ENCODE results near the gene CERK. TPM values are rescaled to one million over a fixed set of nuclear protein-coding genes. Genes with fewer than 3 reads are reported as not detected.

The CERK gene
- total RNA-seq, 3 donors from 2014 or later, result 40.3 to 51.7 (median 50.0) TPM

DNA sequence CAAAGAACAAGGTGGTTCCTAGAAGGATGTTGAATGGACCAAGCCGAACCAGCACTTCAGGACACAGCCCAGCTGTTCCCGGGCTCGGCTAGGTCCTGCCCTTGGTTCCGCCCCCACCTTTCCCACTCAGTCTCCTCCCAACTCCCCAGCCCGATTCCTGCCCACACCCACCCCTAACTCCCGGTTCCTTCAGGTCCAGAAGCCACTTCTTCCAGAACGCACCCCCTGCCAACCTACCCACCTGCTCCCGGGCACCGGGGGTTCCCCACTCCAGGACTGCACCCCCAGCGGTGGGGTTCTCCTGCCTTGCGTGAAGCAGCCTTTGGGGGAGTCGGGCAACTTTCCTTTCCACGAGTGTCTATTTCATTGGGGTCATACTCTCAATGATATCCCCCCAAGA lies 30.7 kb downstream of the CERK start:
- Histone ChIP-seq H3K4me1 (ENCODE audit: low read depth) (peaks cover 3% of the 10 kb centered on the region), H3K4me3 (no peak overlapping the region), H3K9me3 (no peaks in the 10 kb centered on the region), H3K36me3 (ENCODE audit: low read depth) (peaks cover 7% of the 10 kb centered on the region)
- ATAC-seq (no peak), DNase-seq (peak in 1 of 3 donors; percentile 42)
- TF ChIP-seq, protein P1, sequence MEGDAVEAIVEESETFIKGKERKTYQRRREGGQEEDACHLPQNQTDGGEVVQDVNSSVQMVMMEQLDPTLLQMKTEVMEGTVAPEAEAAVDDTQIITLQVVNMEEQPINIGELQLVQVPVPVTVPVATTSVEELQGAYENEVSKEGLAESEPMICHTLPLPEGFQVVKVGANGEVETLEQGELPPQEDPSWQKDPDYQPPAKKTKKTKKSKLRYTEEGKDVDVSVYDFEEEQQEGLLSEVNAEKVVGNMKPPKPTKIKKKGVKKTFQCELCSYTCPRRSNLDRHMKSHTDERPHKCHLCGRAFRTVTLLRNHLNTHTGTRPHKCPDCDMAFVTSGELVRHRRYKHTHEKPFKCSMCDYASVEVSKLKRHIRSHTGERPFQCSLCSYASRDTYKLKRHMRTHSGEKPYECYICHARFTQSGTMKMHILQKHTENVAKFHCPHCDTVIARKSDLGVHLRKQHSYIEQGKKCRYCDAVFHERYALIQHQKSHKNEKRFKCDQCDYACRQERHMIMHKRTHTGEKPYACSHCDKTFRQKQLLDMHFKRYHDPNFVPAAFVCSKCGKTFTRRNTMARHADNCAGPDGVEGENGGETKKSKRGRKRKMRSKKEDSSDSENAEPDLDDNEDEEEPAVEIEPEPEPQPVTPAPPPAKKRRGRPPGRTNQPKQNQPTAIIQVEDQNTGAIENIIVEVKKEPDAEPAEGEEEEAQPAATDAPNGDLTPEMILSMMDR (IDR thresholded peaks at IDR 0.05), result no peak
- intact Hi-C loops (cut with DNase I, micrococcal nuclease), result no loop called here

DNA sequence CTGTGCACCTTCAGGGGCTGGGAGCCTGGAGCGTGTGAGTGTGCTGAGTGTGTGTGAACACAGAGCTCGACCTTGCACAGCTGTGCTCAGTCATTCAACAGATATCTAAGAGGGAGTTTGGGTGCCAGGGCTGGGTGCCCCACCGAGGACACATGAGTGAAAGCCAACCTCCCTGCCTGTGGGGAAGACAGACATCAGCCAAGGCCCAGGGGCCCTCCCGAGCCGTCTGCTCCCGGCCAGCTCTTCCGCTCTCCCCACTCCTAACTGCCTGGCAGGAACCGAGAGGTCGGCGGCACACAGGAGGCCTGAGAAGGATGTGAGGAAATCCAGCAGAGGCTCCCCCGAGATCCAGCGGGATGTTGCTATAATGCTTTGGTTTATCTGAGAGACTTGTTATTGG lies 32.0 kb downstream of the CERK start:
- ATAC-seq, result no peak
- no peaks in the 10 kb centered on the region for H3K9me3 ChIP-seq
- H3K4me3 ChIP-seq, result no peak overlapping the region
- peaks cover 11% of the 10 kb centered on the region for H3K36me3 ChIP-seq (ENCODE audit: low read depth)
- intact Hi-C loops (cut with DNase I, micrococcal nuclease), result no loop called here
- TF ChIP-seq, protein P1 (IDR thresholded peaks at IDR 0.05), result no peak
- DNase-seq, result peak in 1 of 3 donors; percentile 31
- H3K4me1 ChIP-seq (ENCODE audit: low read depth), result peaks cover 3% of the 10 kb centered on the region

DNA sequence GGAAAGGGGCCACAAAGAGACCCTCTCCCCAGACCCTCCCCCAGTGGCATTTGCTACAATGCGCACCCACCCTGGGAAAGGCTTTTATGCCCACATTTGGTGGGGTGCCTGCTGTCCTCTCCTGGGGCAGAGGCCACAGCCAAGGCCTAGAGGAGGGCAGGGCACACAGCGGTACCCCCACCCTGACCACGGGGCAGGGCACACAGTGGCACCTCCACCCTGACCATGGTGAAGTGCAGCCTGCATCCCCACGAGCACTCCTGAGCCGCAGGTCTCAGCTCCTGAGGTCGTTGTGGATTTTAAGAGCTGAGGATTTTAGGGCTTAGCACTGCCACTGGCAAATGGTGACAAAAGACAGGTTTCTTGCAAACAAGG lies 34.1 kb downstream of the CERK start:
- DNase-seq (peak in 1 of 3 donors; percentile 19), ATAC-seq (no peak)
- Histone ChIP-seq H3K4me3 (no peak overlapping the region), H3K36me3 (ENCODE audit: low read depth) (peaks cover 8% of the 10 kb centered on the region), H3K4me1 (ENCODE audit: low read depth) (peaks cover 3% of the 10 kb centered on the region), H3K9me3 (no peaks in the 10 kb centered on the region)
- TF ChIP-seq, protein P1 (IDR thresholded peaks at IDR 0.05), result no peak
- intact Hi-C loops (cut with DNase I, micrococcal nuclease), result no loop called here

DNA sequence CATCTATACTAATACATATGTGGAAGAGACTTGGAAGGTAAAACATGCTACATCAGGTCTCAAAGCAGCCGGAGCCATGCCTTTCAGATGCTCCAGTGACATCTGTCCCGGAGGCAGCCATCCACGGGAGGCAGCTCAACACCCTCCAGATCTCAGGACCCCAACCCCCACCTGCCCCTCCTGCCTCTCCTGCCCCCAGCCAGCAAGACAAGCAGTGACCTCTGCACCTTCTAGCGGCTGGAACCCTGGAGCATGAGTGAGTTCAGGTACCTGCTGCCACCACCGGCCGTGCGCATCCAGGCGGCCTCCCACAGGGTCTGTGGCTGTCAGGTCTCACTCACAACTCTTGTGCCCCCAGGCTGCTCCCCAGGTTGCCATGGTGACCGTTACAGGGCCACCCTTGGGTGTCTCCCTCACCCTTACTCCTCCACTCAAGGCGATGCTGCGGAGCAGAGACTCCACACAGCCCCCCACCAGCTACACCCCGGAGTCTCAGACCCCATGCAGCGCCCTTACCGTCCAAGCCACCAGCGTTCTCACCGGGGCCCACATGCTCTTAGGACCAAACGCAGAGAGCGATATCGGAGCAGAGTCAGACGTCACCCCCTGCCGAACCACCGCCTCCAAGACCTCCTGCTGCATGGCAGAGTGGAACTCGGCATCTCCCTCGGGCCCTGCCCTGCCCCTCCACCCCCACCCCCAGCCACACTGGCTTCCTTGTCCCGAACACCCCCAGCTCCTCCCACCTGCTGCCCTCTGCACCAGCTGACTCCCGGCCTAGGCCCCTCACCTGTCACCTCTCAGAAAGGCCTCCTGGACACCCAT lies 34.7 kb downstream of the CERK start:
- no peak overlapping the region for H3K4me3 ChIP-seq
- TF ChIP-seq, protein P1 (IDR thresholded peaks at IDR 0.05), result no peak
- peaks cover 8% of the 10 kb centered on the region for H3K36me3 ChIP-seq (ENCODE audit: low read depth)
- peak in 1 of 3 donors; percentile 35 for DNase-seq
- no peaks in the 10 kb centered on the region for H3K9me3 ChIP-seq
- intact Hi-C loops (cut with DNase I, micrococcal nuclease), result no loop called here
- no peak for ATAC-seq
- peaks cover 3% of the 10 kb centered on the region for H3K4me1 ChIP-seq (ENCODE audit: low read depth)

DNA sequence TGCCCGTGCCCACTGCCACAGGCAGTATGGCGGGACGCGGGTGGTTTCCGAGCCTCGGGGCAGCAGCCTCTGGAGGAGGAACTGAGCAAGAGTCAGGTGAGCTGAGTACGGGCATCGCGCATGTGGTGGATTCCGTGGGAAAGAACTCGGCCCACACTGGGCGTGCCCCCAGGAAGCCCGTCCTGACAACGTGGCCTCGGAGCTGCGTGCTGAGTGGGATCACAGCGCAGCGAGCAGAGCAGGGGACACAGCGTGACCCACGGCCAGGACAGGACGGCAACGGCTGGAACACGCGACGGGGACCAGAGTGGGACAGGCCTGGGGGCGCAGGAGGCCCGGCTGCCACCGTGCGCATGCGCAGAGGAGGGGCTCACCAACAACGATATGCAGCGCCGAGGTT lies 36.8 kb downstream of the CERK start:
- ATAC-seq, result no peak

More for the DNA sequence above, 36.8 kb downstream of the CERK start:
- Histone ChIP-seq H3K4me1 (ENCODE audit: low read depth) (peaks cover 3% of the 10 kb centered on the region), H3K36me3 (ENCODE audit: low read depth) (peaks cover 8% of the 10 kb centered on the region), H3K4me3 (no peak overlapping the region), H3K9me3 (no peaks in the 10 kb centered on the region)
- intact Hi-C loops (cut with DNase I, micrococcal nuclease), result no loop called here
- TF ChIP-seq, protein P1 (IDR thresholded peaks at IDR 0.05), result no peak
- DNase-seq, result peak in 1 of 3 donors; percentile 51

Measured in mucosa of descending colon (tissue), 3 donors.